Stimulated activated CD4-positive, alpha-beta T cell treated with anti-CD3 and anti-CD28 coated beads, Interleukin-4, amount 100 ng/mL, for 4 hours (primary cell): ENCODE measurements around the gene SNTB2.
"Not testable (repeated sequence)": the region's sequence is repeated elsewhere in the genome, so short reads cannot be mapped to it uniquely, and the experiment has no call there.

Experiments
- DNase-seq, 2 experiments: peaks; one replicate each; pipeline ENCODE4 v3.0.0-alpha.2; 2020

The SNTB2 gene

DNA sequence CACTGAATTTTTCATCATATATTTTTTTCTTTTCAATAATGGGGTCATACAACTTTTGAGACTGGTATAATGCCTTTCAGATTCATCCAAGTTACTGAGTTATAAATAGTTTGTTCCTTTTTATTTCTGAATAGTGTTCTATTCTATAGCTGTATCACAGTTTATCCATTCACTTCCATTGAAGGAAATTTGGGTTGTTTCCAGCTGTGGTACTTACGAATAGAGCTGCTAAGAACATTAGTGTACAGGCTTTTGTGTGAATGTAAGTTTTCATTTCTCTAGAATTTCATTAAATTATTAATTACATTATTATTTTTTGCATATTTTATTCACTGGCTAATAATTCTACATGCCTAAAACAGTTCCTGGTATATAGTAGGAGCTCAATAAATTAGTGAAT is 52.9 kb downstream of the SNTB2 start:
- no peak for DNase-seq

DNA sequence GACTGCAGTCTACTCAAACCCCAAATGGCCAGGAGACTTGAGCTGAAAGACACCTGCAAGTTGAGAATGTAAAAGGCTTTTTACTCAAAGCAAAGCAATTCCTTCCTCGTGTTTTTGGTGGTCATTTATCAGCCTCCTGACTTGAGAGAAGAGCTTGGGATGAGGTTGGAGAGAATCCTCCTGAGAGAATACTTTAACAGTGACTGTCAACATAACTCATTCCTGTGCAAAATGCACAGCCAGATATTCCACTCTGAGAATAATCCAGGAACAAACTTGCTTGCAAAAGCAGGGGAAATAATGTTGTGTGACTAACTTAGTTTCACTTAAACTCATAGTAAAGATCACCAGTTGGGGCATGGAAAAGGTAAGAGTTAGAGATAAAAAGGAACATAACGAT is 53.4 kb downstream of the SNTB2 start:
- DNase-seq: no peak

DNA sequence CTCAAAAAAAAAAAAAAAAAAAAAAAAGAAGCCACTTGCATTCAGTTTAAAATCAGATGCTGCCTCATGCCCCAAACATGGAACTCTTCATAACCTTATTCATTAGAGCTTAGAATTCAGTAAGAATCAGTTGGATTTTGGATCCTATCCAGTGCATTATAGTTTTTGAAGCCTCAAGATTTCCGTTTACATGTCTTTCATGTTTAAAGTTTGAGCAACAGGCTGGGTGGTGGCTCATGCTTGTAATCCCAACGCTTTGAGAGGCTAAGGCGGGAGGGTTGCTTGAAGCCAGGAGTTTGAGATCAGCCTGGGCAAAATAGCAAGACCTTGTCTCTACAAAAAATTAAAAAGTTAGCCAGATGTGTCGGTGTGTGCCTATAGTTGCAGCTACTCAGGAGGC is 55.0 kb downstream of the SNTB2 start:
- DNase-seq: no peak

DNA sequence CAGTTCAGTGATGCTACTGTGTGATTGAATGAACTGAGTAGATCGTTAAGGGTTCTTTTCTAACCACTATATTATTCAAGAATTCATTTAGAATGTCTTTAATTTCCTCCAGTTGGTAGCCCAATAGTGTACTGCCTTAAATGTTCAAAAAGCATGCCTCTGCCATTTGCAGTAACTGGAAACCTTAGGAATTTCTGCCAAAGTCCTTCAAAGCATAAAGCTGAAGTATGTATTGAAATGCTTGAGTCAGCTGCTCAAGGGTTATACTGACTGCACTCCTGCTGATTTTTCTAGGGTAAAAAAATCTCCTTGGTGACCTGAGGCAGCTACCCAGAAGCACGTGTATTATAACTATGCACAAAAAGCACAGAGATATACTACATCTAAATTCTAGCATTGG is 56.5 kb downstream of the SNTB2 start:
- no peak for DNase-seq

DNA sequence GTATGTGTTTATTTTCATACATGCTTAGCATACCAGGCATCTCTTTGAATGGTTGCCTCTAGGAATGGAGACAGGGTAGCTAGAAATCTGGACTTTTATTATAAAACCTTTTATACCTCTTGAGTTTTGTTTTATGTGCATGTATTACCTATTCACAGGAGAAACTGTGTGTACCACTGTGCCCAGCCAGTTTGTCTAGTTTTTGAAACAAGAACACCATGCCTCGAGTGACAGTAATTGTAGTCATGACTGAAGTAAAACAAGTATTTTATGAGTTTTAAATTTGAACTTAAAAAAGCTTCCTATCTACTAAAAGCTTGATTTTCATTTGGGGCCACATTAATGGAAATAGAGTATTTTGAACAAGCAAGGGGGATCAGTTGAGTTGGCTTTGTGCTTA is 57.4 kb downstream of the SNTB2 start:
- no peak for DNase-seq

DNA sequence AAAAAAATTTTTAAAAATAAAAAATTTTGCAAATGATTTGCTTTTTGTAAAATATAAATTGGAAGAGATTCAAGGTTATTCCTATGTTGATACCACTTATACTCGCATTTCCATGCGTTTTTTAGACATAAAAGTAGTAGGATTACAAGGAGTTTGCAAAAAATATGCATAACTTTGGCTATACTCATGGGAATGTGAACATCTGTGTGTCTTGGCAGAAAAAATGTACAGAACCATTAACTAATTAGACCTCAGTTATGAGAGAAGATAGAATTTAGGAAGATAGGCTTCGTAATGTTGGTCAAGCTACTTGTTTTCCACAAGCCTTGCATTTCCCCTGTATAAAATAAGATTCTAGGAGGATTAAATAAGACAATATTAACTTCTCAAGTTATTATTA is 63.1 kb downstream of the SNTB2 start:
- no peak for DNase-seq

DNA sequence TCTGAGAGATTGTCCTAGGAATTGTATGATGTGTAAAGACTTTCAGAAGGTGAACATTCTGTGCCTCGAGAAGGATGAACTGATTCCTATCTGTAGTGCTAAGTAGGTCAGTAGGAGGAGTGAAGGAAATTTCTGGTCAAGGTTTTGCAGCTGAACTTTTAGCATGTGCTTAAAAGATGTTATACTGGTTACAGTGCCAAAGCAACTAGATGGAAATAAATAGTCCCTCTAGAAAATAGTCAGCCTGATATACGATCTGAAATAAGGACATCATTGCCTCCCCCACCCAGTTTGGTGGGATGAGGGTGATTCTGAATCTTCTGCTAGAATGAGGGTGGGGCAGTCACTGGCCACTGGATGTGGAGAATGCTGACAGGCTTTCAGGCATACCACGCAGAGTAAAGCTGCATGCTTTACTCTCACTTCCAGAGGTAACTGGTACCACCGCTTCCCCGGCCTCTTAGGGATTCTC is 66.9 kb downstream of the SNTB2 start:
- DNase-seq: no peak

DNA sequence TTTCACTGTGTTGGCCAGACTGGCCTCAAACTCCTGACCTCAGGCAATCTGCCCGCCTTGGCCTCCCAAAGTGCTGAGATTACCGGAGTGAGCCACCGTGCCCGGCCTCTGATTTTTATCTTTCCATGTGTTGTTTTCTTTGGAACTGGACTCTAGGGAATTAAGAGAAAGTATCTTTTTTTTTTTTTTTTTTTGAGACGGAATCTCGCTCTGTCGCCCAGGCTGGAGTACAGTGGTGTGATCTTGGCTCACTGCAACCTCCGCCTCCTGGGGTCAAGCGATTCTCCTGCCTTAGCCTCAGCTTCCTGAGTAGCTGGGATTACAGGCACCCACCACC is 72.4 kb downstream of the SNTB2 start:
- DNase-seq: not testable (repeated sequence)

DNA sequence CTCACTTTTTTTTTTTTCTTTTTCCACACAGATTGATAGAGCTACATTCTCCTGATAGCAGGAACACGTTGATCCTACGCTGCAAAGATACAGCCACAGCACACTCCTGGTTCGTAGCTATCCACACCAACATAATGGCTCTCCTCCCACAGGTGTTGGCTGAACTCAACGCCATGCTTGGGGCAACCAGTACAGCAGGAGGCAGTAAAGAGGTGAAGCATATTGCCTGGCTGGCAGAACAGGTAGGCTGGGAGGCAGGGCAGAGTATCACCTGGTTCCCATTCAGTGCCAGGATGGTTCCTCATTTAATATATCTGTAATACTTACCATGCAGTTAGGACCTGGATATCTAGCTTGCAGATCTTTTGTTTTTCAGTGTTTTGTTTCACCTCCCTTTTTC is 73.1 kb downstream of the SNTB2 start:
- DNase-seq: no peak

DNA sequence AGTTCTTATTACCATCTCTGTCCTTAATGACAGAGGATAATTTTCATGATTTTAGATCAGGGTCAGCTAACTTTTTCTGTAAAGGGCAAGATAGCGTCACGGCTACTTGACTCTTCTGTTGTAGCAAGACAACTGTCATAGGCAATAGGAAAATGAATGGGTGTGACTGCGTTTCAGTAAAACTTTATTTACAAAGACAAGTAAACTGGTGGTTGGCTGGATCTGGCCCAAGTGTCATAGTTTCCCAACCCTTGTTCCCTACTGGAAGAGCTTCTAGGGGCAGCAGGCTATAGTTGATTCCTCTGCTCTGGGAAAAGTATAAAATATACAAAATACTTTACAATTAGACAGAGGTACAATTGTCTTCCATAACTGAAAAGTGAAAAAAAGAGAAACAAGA is 73.5 kb downstream of the SNTB2 start:
- DNase-seq: no peak

DNA sequence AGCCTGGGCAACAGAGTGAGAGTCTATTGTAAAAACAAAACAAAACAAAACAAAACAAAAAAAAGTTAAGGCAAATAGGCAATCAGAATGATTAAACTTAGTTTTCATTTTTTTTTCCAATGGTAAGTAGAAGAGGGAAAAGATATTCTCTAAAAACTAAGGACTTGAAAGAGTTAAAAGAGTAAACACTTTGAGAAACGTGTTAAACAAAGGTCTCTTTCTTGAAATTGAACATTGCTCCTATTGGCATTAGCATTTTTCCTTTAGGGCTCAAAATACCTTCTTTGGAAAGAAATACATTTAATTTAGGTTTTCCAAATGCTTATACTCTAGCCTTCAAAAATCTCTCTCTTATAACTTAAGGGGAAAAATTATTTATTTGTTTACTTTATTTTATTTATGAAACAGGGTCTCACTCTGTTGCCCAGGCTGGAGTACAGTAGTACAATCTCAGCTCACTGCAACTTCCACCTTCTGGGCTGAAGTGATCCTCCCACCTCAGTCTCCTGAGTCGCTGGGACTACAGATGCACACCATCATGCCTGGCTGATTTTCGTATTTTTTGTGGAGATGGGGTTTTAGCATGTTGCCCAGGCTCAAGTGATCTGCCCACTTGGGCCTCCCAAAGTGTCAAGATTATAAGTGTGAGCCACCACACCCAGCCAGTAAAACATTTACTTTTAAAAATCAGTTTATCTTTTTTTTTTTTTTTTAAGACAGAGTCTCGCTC is 79.5 kb downstream of the SNTB2 start:
- DNase-seq: no peak

DNA sequence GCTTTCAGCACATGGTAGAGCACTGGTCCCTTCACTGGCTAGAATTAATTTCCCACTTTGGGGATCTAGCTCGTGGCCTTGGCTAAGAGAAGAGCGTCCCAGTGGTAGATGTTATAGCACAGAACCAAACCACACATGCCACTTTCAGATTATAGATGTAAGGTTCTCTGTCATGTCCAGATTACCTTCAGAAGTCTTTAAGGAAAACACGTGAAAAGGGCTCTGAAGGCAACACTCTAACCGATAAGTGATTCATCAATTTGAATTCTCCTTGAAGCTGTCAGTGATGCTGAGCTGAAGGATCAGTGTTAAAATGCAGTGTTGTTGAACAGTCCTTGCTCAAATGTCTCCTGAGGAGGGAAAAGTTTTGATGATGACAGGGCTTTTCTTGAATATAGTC is 80.7 kb downstream of the SNTB2 start:
- DNase-seq: no peak

DNA sequence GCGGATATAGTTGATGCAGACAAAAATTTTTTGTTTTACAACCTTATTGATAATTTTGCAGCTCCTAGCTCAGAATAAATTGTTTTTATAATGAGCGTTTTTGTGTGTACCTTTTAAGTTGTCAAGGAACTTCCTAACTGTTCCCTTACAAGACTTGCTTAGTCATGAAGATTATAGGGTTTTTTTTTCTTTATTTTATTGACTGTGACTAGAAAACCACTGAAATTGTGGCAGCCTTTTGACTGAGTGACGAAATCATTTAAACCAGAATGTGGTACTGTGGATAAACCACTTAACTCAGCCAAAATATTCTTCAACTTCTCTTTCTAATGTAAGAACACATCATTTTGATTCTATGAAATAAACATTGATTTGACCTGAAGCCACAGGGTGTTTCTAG is 83.4 kb downstream of the SNTB2 start:
- DNase-seq: no peak

DNA sequence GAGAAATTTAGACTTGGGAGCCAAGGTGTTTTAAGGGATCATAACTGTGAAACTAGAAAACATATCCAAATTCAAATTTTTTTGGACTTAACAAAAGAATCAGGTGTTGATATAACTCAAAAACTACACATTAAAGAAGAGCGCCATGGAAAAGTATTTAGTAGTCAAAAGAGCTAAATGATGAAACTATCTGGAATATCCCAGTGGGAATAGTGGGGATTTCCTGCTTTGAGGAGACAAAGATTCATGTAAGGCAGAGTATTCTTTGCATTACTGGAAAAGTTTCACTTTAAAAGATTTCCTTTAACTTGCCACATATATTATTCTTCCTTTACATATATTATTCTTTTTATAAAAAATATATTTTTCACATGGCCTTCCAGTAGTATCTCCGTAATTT is 83.9 kb downstream of the SNTB2 start:
- DNase-seq: no peak

DNA sequence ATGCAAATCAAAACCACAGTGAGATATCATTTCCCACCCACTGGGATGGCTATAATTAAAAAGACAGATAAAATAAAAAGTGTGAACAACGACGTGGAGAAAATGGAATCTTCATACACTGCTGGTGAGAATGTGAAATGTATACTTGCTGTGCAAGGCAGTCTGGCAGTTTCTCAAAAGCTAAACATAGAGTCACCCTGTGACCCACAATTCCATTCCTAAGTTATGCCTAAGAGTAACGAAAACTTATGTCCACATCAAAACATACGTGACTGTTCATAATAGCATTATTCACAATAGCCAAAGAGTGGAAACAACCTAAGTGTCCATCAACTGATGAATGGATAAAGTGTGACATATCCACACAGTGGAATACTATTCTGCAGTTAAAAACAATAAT is 86.0 kb downstream of the SNTB2 start:
- no peak for DNase-seq

DNA sequence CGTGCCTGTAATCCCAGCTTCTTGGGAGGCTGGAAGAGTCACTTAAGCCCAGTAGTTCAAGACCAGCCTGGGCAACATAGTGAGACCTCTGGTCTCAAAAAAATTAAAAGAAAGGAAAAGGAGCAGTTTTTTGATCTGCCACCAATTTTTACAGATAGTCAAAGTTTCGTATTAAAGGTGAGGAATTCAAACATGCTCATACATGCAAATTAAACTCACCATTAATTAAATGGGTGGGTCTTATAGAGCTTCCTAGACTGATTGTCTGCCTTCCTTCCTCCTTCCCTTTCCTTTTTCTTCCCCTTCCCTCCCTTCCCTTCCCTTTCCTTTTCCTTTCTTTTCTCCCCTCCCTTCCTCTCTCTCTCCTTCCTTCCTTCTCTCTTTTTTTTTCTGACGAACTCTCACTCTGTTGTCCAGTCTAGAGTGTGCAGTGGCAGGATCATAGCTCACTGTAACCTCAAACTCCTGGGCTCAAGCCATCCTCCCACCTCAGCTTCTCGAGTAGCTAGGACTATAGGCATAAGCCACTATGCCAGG is 87.8 kb downstream of the SNTB2 start:
- no peak for DNase-seq

DNA sequence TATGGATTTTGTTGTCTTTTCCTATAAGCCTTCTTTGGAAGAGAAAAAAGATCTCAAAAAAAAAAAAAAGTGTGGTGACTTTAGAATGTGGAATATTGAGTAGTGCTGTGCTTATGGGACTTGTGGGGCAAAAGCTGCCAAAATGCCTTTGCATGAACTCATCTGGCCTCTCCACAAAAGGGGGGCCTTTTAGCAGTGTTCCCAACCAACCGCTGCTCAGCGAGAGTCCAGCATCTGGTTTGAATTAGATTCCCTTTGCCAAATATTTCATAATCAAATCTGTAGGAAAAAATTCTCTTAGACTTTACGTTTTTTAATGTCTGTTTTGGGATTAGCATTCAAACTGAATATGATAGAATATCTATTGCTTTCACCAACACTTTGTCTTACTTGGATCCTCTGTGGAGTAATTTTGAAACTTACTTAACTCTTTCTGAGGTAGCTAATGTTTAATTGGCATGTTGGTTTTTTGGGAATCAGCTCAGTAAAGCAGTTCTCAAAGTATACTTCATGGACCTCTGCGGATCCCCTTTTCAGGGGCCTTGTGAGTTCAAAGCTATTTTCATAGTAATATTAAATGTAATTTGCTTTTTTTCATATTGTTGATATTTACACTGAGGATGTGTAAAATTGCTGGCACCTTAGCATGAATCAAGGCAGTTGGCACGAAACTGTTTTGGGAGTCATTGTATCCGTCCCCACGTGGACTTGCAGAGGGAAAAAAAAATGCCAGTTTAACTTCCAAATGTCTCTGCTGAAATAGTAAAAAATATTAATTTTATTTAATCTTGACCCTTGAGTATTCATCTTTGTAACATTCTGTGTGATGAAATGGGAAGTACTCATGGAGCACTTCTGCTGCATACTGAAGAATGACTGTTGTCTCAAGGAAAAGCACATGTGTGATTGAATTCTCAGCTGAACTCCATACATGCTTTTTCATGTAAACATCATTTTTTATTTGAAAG is 89.5 kb downstream of the SNTB2 start:
- DNase-seq: no peak

DNA sequence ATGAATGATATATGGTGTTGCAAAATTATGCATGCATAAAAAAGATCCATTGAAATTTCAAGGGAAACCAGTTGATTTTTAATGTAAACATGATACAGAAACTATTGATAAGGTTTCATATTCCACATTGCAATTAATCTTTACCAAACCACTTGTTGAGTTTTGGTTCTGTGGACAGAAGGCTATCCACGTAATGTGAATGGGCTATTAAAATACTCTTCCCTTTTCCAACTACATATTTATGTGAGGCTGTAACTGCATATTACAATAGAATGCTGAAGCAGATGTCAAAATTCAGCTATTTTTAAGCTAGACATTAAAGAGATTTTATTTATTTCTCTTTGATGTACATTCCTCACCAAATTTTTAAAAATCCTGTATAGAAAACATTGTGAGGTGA is 90.4 kb downstream of the SNTB2 start:
- no peak for DNase-seq

DNA sequence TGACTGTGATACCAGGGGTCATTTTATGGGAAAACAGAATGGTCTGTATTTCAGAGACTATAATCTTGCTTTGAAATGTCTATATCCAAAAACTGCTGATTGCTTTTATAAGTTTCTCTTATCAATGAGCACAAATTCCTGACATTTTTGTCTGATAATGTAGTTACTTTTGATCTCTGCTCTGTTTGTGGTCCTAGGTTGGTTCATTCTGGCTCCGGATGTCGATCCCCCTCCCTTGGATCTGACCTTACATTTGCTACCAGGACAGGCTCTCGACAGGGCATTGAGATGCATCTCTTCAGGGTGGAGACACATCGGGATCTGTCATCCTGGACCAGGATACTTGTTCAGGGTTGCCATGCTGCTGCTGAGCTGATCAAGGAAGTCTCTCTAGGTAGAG is 96.9 kb downstream of the SNTB2 start:
- no peak for DNase-seq

DNA sequence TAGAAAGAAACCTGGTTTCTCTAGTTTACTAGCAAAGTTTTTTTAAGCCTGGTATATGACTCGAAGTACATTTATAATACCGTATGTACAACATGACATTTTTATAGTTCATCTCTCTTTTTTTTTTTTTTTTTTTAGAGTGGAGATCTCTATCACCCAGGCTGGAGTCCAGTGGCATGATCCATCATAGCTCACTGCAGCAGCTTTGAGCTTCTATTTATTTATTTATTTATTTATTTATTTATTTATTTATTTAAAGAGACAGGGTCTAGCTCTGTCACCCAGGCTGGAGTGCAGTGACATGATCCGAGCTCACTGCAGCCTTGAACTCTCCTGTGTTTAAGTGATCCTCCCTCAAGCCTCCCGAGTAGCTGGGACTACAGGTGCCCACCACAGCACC is 98.3 kb downstream of the SNTB2 start:
- DNase-seq: no peak

DNA sequence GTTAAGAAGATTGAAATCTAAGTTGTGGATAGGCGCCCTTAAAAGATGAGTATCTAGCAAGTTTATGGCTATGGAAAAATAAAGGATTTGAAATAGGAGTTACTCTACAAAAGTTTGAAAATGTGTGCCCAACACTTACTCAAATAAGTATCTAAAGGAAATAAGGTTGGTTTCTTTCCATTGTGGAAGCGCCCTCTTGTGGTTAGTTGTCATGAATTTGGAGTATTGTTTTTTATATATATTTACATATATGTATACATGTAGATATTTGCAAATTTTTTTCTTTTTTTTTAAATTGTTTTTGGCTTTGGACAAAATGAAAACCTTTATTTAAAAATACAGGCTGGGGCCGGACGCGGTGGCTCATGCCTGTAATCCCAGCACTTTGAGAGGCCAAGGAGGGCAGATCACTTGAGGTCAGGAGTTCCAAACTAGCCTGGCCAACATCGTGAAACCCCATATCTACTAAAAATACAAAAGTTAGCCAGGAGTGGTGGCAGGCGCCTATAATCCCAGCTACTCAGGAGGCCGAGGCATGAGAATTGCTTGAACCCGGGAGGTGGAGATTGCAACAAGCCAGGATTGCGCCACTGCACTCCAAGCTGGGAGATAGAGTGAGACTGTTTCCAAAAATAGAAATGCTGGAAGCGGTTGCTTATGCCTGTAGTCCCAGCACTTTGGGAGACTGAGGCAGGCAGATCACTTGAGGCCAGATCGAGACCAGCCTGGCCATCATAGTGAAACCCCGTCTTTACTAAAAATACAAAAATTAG is 100.2 kb downstream of the SNTB2 start:
- no peak for DNase-seq

DNA sequence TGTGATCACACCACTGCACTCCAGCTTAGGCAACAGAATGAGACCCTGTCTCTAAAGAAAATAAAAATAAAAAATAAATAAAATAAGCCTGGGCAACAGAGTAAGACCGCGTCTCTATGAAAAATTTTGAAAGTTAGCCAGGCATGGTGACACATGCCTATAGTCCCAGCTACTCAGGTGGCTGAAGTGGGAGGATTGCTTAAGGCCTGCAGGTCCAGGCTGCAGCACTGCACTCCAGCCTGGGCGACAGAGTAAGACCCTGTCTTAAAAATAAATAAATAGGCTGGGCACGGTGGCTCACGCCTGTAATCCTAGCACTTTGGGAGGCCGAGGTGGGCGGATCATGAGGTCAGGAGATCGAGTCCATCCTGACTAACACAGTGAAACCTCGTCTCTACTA is 104.7 kb downstream of the SNTB2 start:
- not testable (repeated sequence) for DNase-seq

DNA sequence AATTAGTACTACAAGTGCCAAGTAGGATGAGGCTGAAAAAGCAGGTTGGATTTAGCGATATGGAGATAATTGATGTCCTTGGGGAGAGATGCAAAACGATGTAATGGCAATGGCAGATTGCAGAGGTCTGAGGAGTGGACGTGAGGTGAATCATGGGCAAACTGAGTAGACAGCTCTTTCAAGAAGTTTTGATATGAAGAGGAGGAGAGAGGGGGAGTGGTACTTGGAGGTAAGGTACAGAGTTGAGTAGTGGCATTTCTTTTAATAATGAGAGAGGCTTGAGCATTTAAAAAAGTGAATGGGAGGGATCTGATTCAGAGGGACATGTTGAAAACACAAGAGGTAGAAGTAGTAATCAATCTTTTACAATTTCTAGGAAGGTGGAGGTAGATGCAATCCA is 106.4 kb downstream of the SNTB2 start:
- DNase-seq: no peak
